Hepatocyte (in vitro differentiated cells): ENCODE measurements around the gene HNRNPH3. TPM values are rescaled to one million over a fixed set of nuclear protein-coding genes. Genes with fewer than 3 reads are reported as not detected.

Experiments
- DNase-seq: peaks from one replicate; pipeline ENCODE4 v3.0.0-alpha.2; 2016; ENCODE audit warnings: low spot score
- H2AFZ ChIP-seq: fragments of 200-600 bp; sonication (generic); 2 replicates; pipeline ENCODE4 v1.6.0; 2016; ENCODE audit warnings: antibody characterized with exemption, mild to moderate bottlenecking
- H3K27ac ChIP-seq: fragments of 200-600 bp; sonication (generic); 2 replicates; pipeline ENCODE4 v1.5.1; 2016; ENCODE audit warnings: mild to moderate bottlenecking
- H3K27me3 ChIP-seq: fragments of 200-600 bp; sonication (generic); 2 replicates; pipeline ENCODE4 v1.6.1; 2016
- H3K36me3 ChIP-seq: fragments of 200-600 bp; sonication (generic); replicated peaks from 2 replicates; pipeline ENCODE4 v1.5.1; 2016; ENCODE audit warnings: low read depth; ENCODE audit not compliant: insufficient read depth
- H3K4me1 ChIP-seq: fragments of 200-600 bp; sonication (generic); 2 replicates; pipeline ENCODE4 v1.5.1; 2016; ENCODE audit warnings: mild to moderate bottlenecking, moderate library complexity; ENCODE audit not compliant: insufficient read depth
- H3K4me2 ChIP-seq: fragments of 200-600 bp; sonication (generic); 2 replicates; pipeline ENCODE4 v1.6.0; 2016
- H3K4me3 ChIP-seq: fragments of 200-600 bp; sonication (generic); 2 replicates; pipeline ENCODE4 v1.5.1; 2016; ENCODE audit warnings: mild to moderate bottlenecking
- H3K79me2 ChIP-seq: fragments of 200-600 bp; sonication (generic); 2 replicates; pipeline ENCODE4 v1.6.0; 2017; ENCODE audit warnings: mild to moderate bottlenecking
- H3K9me2 ChIP-seq: fragments of 200-600 bp; sonication (generic); replicated peaks from 2 replicates; pipeline ENCODE4 v1.6.0; 2017; ENCODE audit warnings: mild to moderate bottlenecking; ENCODE audit not compliant: insufficient read depth
- H3K9me3 ChIP-seq: fragments of 200-600 bp; sonication (generic); 2 replicates; pipeline ENCODE4 v1.5.1; 2016; ENCODE audit warnings: low read depth, mild to moderate bottlenecking
- H4K20me1 ChIP-seq: fragments of 200-600 bp; sonication (generic); 2 replicates; pipeline ENCODE4 v1.6.0; 2016; ENCODE audit warnings: mild to moderate bottlenecking; ENCODE audit not compliant: insufficient read depth, poor library complexity, severe bottlenecking
- EZH2 ChIP-seq: fragments of 200-600 bp; sonication (generic); IDR thresholded peaks from 2 replicates; pipeline ENCODE4 v1.6.1; 2016; ENCODE audit warnings: antibody characterized with exemption, mild to moderate bottlenecking, borderline replicate concordance
- EZH2phosphoT487 ChIP-seq: fragments of 200-600 bp; sonication (generic); IDR thresholded peaks from one replicate; pipeline ENCODE4 v1.6.1; 2018; ENCODE audit warnings: antibody characterized with exemption, mild to moderate bottlenecking, low read depth, moderate library complexity; ENCODE audit not compliant: unreplicated experiment, severe bottlenecking
- WGBS: methylation state at CpG from one replicate; pipeline ENCODE4 v1.1.6; 2016; ENCODE audit warnings: low lambda C conversion rate; ENCODE audit errors: missing lambda C conversion rate; 5-methylcytosine and 5-hydroxymethylcytosine counted together
- polyA plus RNA-seq: library from polyadenylated mRNA; unstranded; fragments of >200 nt; fragmentation: Nextera tagmentation; extraction: Ambion mirVana; gene quantifications from 2 replicates; pipeline ENCODE4 v1.2.1, GENCODE V29; 2016
- total RNA-seq: library from RNA; depleted of rRNA; stranded (reverse); fragments of >200 nt; gene quantifications from 2 replicates; pipeline ENCODE4 v1.2.3, GENCODE V29; 2014
- TF ChIP-seq, protein P1 (sequence below): fragments of 200-600 bp; sonication (generic); IDR thresholded peaks from 2 replicates; pipeline ENCODE4 v1.5.1; 2016; ENCODE audit warnings: antibody characterized with exemption, mild to moderate bottlenecking; ENCODE audit not compliant: poor library complexity

Gene HNRNPH3
- total and polyA plus RNA-seq, 2 experiments from 2014 or later = 26.8 to 135 TPM

DNA sequence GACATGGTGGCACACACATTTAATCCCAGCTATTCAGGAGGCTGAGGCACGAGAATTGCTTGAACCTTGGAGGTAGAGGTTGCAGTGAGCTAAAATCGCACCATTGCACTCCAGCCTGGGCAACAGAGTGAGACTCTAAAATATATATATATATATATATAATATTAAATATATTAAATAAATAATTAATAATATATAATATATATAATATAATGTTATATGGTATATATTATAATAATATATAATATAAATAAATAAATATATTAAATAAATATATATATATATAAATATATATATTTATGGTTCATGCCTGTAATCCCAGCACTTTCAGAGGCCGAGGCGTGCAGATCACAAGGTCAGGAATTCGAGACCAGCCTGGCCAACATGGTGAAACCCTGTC, 34.7 kb downstream of the HNRNPH3 start:
- Histone ChIP-seq H3K4me1 (no peaks in the 10 kb centered on the region), H3K27me3 (no peaks in the 10 kb centered on the region), H3K79me2 (no peaks in the 10 kb centered on the region), H3K4me3 (no peak overlapping the region), H3K27ac (no peak overlapping the region), H4K20me1 (no peaks in the 10 kb centered on the region), H3K9me2 (no peaks in the 10 kb centered on the region), H3K36me3 (peaks cover 2% of the 10 kb centered on the region), H3K9me3 (peaks cover 2% of the 10 kb centered on the region), H3K4me2 (no peak overlapping the region), H2AFZ (no peak overlapping the region)
- WGBS = 98% methylated on average over 5 of the region's 5 CpGs
- TF ChIP-seq, protein P1, sequence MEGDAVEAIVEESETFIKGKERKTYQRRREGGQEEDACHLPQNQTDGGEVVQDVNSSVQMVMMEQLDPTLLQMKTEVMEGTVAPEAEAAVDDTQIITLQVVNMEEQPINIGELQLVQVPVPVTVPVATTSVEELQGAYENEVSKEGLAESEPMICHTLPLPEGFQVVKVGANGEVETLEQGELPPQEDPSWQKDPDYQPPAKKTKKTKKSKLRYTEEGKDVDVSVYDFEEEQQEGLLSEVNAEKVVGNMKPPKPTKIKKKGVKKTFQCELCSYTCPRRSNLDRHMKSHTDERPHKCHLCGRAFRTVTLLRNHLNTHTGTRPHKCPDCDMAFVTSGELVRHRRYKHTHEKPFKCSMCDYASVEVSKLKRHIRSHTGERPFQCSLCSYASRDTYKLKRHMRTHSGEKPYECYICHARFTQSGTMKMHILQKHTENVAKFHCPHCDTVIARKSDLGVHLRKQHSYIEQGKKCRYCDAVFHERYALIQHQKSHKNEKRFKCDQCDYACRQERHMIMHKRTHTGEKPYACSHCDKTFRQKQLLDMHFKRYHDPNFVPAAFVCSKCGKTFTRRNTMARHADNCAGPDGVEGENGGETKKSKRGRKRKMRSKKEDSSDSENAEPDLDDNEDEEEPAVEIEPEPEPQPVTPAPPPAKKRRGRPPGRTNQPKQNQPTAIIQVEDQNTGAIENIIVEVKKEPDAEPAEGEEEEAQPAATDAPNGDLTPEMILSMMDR = no peak
- TF ChIP-seq EZH2 (no peak), EZH2phosphoT487 (no peak)
- no peak for DNase-seq

DNA sequence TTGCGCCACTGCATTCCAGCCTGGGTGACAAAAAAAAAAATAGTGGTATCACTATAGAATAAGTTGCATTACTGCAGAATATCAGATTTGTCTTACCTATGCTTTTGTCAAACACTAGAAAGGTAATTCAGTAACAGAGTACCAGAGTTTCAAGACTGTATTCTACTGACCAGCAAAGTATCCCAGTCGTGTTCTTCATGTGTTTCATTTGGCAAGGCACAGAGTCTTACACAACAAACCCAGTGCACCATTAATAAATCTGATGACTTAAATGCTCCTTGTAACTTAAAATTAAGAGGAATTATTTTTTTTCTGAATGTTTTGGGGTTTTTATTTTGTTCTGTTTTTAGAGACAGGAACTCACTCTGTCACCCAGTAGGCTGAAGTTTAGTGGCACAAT, 35.3 kb downstream of the HNRNPH3 start:
- Histone ChIP-seq H4K20me1 (no peaks in the 10 kb centered on the region), H3K4me3 (no peak overlapping the region), H3K79me2 (no peaks in the 10 kb centered on the region), H3K4me1 (no peaks in the 10 kb centered on the region), H3K36me3 (peaks cover 5% of the 10 kb centered on the region), H3K9me3 (peaks cover 7% of the 10 kb centered on the region), H2AFZ (no peak overlapping the region), H3K4me2 (no peak overlapping the region), H3K9me2 (no peaks in the 10 kb centered on the region), H3K27me3 (no peaks in the 10 kb centered on the region), H3K27ac (no peak overlapping the region)
- no peak for DNase-seq
- TF ChIP-seq, protein P1 = no peak
- TF ChIP-seq EZH2phosphoT487 (no peak), EZH2 (no peak)
- 98% methylated on average over 2 of the region's 2 CpGs for WGBS

DNA sequence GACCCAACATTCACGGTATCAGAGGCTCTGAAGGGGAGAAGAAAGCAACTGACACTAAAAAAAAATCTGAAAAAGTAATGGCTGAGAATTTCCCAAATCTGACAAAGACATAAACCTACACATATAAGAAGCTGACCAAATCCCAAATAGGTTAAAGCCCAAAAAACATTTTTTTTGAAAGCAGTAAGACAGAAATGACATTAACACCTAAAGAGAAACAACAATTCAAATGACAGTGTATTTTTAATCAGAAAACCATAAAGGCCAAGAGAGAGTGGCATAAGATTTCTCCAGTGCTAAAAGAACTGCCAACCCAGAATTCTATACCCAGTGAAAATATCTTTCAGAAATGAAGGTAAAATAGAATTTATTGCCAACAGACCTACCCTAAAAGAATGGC, 39.7 kb downstream of the HNRNPH3 start:
- 90% methylated on average over 1 of the region's 1 CpG for WGBS
- Histone ChIP-seq H3K9me2 (no peaks in the 10 kb centered on the region), H3K27me3 (no peaks in the 10 kb centered on the region), H3K4me2 (no peak overlapping the region), H2AFZ (no peak overlapping the region), H3K36me3 (peaks cover 5% of the 10 kb centered on the region), H4K20me1 (no peaks in the 10 kb centered on the region), H3K4me1 (no peaks in the 10 kb centered on the region), H3K27ac (no peak overlapping the region), H3K79me2 (no peaks in the 10 kb centered on the region), H3K9me3 (peaks cover 8% of the 10 kb centered on the region), H3K4me3 (no peak overlapping the region)
- TF ChIP-seq EZH2 (no peak), EZH2phosphoT487 (no peak)
- TF ChIP-seq, protein P1 = no peak
- no peak for DNase-seq

DNA sequence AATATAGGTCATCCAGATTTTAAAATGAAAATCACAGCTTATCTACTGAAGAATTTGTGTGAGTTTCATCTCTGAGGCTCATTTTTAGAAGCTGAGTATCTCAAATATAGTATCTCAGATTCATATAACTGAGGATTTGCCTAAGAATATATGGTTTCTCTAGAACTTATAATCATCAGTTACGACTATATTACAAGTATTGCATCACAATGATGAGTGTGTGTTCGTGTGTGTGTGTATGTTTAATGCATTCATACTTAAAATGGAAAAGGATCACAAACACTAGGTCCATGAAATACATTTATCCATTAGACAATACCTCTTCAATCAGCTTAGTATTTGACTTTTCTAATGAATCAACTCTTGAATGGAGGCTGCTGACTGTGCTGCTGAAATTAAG, 53.9 kb downstream of the HNRNPH3 start:
- Histone ChIP-seq H3K4me2 (no peak overlapping the region), H2AFZ (no peak overlapping the region), H4K20me1 (no peaks in the 10 kb centered on the region), H3K9me3 (no peaks in the 10 kb centered on the region), H3K9me2 (no peaks in the 10 kb centered on the region), H3K79me2 (no peaks in the 10 kb centered on the region), H3K4me1 (no peaks in the 10 kb centered on the region), H3K27ac (no peak overlapping the region), H3K4me3 (no peak overlapping the region), H3K36me3 (no peaks in the 10 kb centered on the region), H3K27me3 (no peaks in the 10 kb centered on the region)
- 95% methylated on average over 2 of the region's 2 CpGs for WGBS
- TF ChIP-seq, protein P1 = no peak
- TF ChIP-seq EZH2phosphoT487 = no peak
- TF ChIP-seq EZH2 = no peak
- no peak for DNase-seq
